PFSK-1 (cell line): ENCODE measurements around the gene LRRC4B.

Experiments
- POLR2AphosphoS5 ChIP-seq: IDR thresholded peaks from 2 replicates; pipeline ENCODE4 v1.6.1; 2012; ENCODE audit warnings: low read depth, mild to moderate bottlenecking, control low read depth, low read length, moderate library complexity
- TAF1 ChIP-seq: IDR thresholded peaks from 2 replicates; pipeline ENCODE4 v1.6.1; 2012; ENCODE audit warnings: low read length, control low read depth, borderline replicate concordance; ENCODE audit not compliant: insufficient read depth

GRCh38 chr19:50468818-50469217, 99.4 kb downstream of the LRRC4B start:
- TF ChIP-seq TAF1 (no peak), POLR2AphosphoS5 (no peak)
